HG03280 (cell line): Measurements from ENCODE around the gene GALNT7.
"Not testable (repeated sequence)": the region's sequence is repeated elsewhere in the genome, so short reads cannot be mapped to it uniquely, and the experiment has no call there.

Experiments used
- ATAC-seq: cut with Tn5 transposase; IDR thresholded peaks from one replicate; pipeline ENCODE4 v1.9.1; 2021; ENCODE audit warnings: mild to moderate bottlenecking, moderate library complexity; ENCODE audit not compliant: unreplicated experiment

GALNT7 gene

DNA sequence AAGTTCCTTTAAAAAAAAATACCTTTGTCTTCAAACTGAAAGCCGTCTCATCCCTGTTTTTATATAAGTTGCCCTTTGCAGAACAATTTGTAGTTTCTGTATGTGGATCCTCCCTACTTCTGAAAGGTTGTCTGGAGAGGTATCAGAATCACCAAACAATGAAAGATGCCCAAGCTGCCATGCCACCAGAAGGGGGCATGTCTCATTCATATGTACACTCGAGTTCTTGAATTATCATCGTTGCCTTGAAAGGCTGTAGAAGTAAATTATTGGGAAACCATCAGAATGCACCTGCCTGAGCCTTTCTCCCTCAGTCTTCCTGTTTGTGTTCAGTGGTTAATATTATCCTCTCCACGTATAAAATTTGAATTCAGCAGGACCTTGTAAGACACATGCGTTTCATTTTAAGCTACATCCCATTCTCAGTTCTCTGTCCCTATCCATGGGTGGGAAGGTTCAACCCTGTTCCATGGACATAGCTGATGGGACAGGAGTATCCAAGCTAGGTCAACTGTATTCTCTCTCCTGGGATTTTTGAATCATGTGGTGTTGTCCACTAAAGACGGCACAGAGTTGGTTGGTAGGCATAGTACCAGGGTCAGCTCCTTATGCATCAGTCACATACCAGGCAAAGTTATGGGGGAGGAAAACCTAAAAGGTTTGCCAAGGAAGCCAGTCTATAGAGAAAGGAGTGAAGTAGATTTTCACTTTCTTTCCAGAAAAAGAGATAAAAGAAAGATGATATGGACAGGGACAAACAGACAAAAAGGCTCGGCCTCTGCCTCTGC is 24.0 kb downstream of the GALNT7 start:
- ATAC-seq, result no peak

DNA sequence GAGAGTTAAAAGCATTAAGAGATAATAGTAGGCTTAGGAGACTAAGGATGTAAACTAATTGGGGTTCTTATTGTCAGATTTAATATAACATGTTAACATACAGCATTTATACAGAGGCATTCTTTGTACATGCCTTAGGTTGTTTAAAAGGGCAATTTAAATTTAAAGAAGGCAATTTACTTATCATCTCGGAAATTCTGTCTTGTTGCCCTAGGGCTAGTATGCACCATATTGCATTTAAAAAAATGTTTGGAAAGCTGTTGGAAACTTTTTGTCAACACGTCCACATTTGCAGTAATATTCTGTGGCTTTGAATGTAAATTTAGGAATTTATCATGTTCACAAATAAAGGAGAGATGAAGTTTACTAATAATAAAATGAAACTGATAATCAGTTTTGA is 25.5 kb downstream of the GALNT7 start:
- no peak for ATAC-seq

DNA sequence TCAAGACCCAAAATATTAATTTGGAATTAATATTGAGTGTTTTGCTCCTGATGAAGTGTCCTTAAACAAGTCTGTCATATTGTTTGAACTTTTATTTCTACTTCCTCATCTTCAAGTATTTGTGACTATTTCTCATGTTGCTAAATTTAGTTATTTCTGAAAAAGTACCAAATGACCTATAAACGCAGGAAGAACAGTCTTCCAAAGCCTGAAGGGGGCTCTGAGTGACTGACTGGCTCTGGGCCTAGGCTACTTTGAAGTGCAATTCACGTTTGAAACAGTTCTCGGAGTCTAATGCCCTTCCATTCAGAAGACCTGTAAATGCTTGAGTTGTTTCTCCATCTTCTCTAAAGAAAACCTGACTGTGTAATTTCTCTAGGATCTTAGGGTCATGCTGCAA is 26.5 kb downstream of the GALNT7 start:
- ATAC-seq, result no peak

- no peak for ATAC-seq
These were observed 30.9 kb downstream of the GALNT7 start for GRCh38 chr4:173199553-173199952.

DNA sequence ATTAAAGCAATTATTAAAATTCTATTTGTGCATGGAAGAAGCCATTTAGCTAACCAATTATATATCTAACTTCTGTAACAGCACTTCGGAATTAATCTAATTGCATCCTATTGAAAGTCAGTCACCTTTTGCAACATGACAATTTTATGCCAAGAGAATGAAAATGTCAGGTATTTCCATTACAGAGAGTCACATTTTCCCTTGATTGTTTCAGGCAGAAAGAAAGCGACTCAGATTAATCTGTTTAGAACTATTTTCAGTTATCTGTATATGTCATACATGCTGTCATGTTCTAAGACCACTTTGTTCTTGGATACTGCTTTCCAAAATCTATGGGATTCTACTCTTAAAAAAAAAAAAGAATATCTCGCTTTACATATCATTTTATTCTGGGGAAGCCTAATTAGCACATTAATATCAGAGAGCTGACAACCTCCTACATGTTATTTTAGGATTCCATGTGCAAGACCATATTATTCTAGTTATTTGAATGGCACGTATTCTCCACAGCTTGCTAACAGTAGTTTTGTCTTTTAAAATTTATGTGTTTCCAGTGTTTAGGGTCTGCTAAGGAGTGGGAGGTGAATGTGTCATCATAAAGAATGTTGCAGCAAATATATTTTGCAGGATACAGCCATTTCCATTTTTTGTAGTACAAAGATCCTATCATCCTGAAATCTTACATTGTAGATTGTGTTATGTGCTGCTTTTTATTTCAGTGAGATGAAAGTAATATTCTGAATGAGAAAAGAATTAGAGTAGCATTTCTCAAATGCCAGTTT is 31.7 kb downstream of the GALNT7 start:
- ATAC-seq, result no peak

DNA sequence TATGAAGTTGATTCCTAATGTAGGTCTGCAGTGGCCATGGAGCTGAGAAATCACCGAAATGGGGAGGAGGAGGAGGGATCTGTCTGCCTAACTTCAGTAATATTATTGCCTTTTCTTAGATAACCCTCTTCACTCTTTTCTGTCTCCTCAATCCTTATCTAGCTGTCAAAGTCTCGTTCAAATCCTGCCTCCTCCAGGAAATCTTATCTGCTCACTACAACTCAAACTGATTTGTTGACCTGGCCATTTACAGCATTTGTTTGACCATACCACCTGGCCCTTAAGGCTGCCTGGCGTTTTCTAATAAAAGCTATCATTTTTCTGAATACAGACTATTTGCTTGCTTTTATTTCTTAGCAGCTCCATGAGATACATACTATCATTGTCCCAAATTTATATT is 33.8 kb downstream of the GALNT7 start:
- ATAC-seq, result no peak

GRCh38 chr4:173205656-173206055 is 37.0 kb downstream of the GALNT7 start:
- no peak for ATAC-seq

- no peak for ATAC-seq
These were observed 39.8 kb downstream of the GALNT7 start for GRCh38 chr4:173208420-173208819.

DNA sequence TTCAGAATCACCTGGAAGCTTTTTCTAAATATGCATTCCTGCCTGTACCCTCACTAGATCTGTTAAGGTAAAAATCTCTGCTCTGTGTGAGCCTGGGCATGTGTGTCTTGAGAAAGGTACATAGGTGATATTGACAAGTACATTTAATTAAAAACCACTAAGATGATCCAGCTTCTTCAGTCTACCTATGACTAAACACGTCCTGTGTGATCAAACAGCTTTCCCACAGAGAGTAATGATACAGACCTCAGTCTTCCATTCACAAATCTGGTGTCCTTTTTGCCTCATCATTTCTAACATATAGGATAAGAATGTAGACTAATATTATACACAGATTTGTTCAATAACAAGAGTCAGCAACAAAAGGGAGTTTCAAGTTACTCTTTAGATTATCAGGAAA is 42.6 kb downstream of the GALNT7 start:
- no peak for ATAC-seq

- no peak for ATAC-seq
These were observed 43.2 kb downstream of the GALNT7 start for GRCh38 chr4:173211838-173212237.

DNA sequence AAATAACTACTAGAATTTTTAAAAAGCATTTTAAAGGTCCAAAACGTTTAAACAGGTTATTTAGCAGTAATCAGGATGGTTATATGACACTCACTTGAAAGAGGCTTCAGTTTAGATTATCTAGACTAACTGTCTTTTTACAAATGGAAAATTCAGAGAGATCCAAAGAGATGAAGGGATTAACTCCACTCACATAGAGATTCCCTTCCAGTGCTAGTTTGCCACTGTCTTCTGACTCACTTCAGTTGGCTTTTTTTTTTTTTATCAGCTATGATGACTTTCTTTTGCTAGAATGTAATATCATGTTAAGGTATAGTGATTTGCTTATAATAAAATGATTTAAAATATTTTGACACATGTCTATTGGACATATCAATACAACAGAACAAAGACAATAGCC is 43.8 kb downstream of the GALNT7 start:
- ATAC-seq, result no peak

GRCh38 chr4:173213296-173213695 is 44.7 kb downstream of the GALNT7 start:
- no peak for ATAC-seq

DNA sequence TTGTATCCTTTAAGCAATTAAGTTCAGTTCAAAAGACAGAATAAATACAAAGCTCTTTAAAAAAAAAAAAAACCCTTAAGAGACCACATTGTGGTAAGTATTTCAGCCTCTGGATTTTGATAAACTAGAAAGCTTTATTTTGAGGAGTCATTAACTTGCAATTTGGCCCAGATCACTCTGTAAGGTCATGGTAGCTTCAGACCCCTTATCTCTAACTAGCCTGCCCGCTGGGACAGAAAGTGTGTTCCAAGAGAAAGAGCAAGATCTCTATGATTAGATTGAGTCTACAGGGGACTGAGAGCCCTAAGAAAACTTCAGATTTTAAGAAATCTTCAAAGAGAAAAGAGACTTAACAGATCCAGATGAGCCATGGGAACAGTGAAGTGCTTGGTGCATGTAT is 45.6 kb downstream of the GALNT7 start:
- ATAC-seq, result no peak

DNA sequence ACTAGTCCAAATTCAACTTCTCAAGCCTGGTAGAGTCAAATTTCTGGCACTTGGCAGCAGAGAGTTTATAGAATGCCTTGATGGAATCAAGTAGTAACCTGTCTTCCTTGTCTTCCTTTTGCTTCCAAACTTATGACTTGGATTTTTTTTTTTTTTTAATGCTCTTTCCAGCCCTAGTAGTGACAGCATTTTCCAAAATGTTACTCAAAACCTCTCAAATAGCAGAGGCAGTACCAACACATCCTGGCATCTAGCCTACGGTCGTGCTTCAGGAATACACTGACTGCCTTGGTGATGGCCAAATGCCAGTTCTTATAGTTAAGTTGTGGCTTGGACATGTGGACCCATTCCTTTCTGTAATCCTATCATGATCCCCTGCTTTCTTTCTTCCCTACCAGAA is 46.0 kb downstream of the GALNT7 start:
- ATAC-seq, result no peak

- ATAC-seq, result no peak
These were observed 48.5 kb downstream of the GALNT7 start for GRCh38 chr4:173217075-173217474.

GRCh38 chr4:173217727-173218126 is 49.1 kb downstream of the GALNT7 start:
- ATAC-seq, result no peak

DNA sequence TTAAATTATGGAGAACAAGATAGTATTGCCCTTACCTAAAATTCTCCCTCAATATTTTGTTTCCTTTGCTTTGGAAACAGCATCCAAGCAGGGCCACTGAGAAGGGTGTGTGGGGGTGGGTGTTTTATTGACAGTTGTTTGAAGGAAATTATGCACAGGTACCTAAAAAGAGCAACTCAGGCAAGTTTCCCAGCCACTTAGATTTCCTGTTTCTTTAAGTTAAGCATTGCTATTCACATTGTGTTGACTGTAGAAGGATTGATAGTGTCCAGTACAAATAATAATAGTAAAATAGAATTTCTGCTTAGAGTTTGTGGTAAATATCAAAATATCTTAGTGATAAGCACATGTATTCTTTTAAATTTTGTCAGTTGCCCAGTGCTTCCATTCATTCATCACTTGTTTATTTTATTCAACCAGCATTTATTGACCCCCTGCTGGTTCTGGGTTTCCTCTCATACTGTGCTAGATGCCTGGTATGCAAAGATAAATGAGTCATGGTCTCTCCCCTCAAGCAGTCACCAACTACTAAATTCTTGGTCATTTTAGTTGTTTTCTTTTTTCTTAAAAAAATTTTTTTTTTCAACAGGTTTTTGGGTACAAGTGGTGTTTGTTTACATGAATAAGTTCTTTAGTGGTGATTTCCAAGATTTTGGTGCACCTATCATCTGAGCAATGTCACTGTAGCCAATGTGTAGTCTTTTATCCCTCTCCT is 50.0 kb downstream of the GALNT7 start:
- no peak for ATAC-seq

- not testable (repeated sequence) for ATAC-seq
These were observed 50.5 kb downstream of the GALNT7 start for GRCh38 chr4:173219126-173219437.

GRCh38 chr4:173223743-173224142 is 55.1 kb downstream of the GALNT7 start:
- no peak for ATAC-seq

DNA sequence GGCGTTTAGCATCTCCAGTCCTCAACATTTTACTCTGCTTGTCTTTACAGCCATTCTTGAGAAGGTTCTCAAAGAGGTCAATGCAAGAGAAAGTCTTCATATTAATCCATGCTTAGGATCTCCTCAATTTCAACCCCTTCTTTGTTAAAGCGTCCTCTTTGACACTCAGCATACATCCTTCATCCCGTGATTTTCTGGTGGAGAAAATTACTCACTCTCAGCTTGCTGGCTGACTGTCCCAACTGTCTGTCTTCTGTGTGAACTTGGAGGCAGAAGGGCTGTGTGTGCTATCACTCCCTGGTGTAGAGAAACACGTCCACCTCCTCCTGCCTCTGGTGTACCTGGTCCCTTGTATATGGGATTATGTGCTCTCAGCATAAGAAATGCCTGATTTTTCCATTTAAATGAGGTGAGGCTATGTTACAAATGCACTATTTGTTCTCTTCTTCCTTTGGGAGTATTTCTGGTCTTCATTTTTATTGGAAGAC is 57.8 kb downstream of the GALNT7 start:
- ATAC-seq, result no peak

GRCh38 chr4:173227756-173228155 is 59.1 kb downstream of the GALNT7 start:
- no peak for ATAC-seq

- ATAC-seq, result no peak
These were observed 61.5 kb downstream of the GALNT7 start for GRCh38 chr4:173230062-173230461.
